HepG2 (cell line): Measurements from ENCODE around the gene GBA2. TPM values are rescaled to one million over a fixed set of nuclear protein-coding genes. Genes with fewer than 3 reads are reported as not detected.

Source experiments
- ATAC-seq: fragments of 200-7000 bp; cut with Tn5 transposase; 3 replicates; pipeline ENCODE4 v1.9.1; 2020; ENCODE audit warnings: mild to moderate bottlenecking, moderate library complexity
- BruUV-seq: library from RNA; stranded (reverse); fragments of 400-500 nt; replicated peaks from 2 replicates; lab custom pipeline; 2021; lab: Mats Ljungman, UMichigan
- CTCF ChIA-PET: fragments of 300-600 bp; formaldehyde crosslinking; extraction: SDS; loops from one replicate; lab custom pipeline; 2021; ENCODE audit warnings: low total read pairs, inconsistent platforms, low intra/inter-chr PET ratio; lab: Yijun Ruan, JAX
- POLR2A ChIA-PET: fragments of 350-600 bp; sonication (Branson Sonifier 250); formaldehyde crosslinking; loops from one replicate; lab custom pipeline; 2020; ENCODE audit warnings: antibody characterized with exemption, inconsistent platforms; lab: Yijun Ruan, JAX
- DNase-seq: peaks from one replicate; pipeline ENCODE4 v3.0.0-alpha.2; 2015; ENCODE audit warnings: low spot score
- FAIRE-seq: peaks from 3 replicates; lab custom pipeline; 2011; peaks lifted over from hg19 to GRCh38; lab: Jason Lieb, UNC
- H2AFZ ChIP-seq: one replicate; pipeline ENCODE4 v1.6.1; 2011; ENCODE audit warnings: low read length, inconsistent platforms
- H3K27ac ChIP-seq: fragments of 300-600 bp; 3 replicates; pipeline ENCODE4 v1.8.0; 2011; ENCODE audit warnings: mixed run types, mild to moderate bottlenecking, mixed read lengths, low read length, inconsistent platforms; ENCODE audit not compliant: insufficient read depth; ENCODE audit errors: extremely low read length
- H3K27me3 ChIP-seq, 2 experiments: fragments of 200-600 bp in 1 of 2; 2 replicates in 1 of 2; 3 replicates in 1 of 2; pipeline versions ENCODE4 v1.6.0 to v1.8.0; 2011; ENCODE audit warnings: low read length in 2 of 2, mild to moderate bottlenecking in 2 of 2, moderate library complexity in 2 of 2, inconsistent platforms in 1 of 2; ENCODE audit not compliant: insufficient read depth in 2 of 2, control insufficient read depth in 1 of 2
- H3K36me3 ChIP-seq, 2 experiments: fragments of 200-600 bp in 1 of 2; replicated peaks in 1 of 2; 2 replicates in 1 of 2; 3 replicates in 1 of 2; pipeline versions ENCODE4 v1.5.1 to v1.8.0; 2011; ENCODE audit warnings: low read length in 2 of 2, inconsistent platforms in 1 of 2; ENCODE audit not compliant: insufficient read depth in 2 of 2, control insufficient read depth in 1 of 2
- H3K4me1 ChIP-seq: 2 replicates; pipeline ENCODE4 v1.5.1; 2012; ENCODE audit warnings: low read length, inconsistent platforms; ENCODE audit not compliant: insufficient read depth
- H3K4me2 ChIP-seq: 2 replicates; pipeline ENCODE4 v1.6.0; 2011; ENCODE audit warnings: low read depth, low read length, inconsistent platforms
- H3K4me3 ChIP-seq, 3 experiments: fragments of 200-600 bp in 1 of 3; sonication (generic), shearing (Covaris generic) in 1 of 3; replicated peaks in 1 of 3; 2 replicates each; pipeline ENCODE4 v1.5.1; 2011 to 2016; ENCODE audit warnings: low read length in 3 of 3, inconsistent platforms in 2 of 3, low read depth in 2 of 3, mild to moderate bottlenecking in 2 of 3, control low read depth in 1 of 3, mixed read lengths in 1 of 3; ENCODE audit not compliant: insufficient read depth in 1 of 3
- H3K79me2 ChIP-seq: one replicate; pipeline ENCODE4 v1.6.1; 2011; ENCODE audit warnings: low read length, inconsistent platforms; ENCODE audit not compliant: insufficient read depth
- H3K9ac ChIP-seq: 2 replicates; pipeline ENCODE4 v1.6.0; 2011; ENCODE audit warnings: mild to moderate bottlenecking, low read depth, low read length, inconsistent platforms; ENCODE audit not compliant: insufficient read depth
- H3K9me3 ChIP-seq: 2 replicates; pipeline ENCODE4 v1.5.1; 2012; ENCODE audit warnings: mild to moderate bottlenecking, low read length
- H4K20me1 ChIP-seq: 2 replicates; pipeline ENCODE4 v1.6.0; 2011; ENCODE audit warnings: inconsistent platforms, mild to moderate bottlenecking, low read length, moderate library complexity; ENCODE audit not compliant: insufficient read depth
- HMG20B ChIP-seq: conservative IDR thresholded peaks from 2 replicates; pipeline ENCODE4 v1.6.1; 2016; ENCODE audit warnings: missing genetic modification reagents, missing compliant biosample characterization
- KAT2B ChIP-seq: fragments of 150-350 bp; IDR thresholded peaks from 2 replicates; pipeline ENCODE4 v1.6.1; 2014; ENCODE audit warnings: low read depth, low read length, borderline replicate concordance
- NR1H2 ChIP-seq: sonication (generic); formaldehyde crosslinking; IDR thresholded peaks from 2 replicates; pipeline ENCODE4 v1.8.1; 2022; ENCODE audit warnings: low read depth, missing genetic modification reagents, borderline replicate concordance
- RBM22 ChIP-seq: fragments of 200-400 bp; formaldehyde crosslinking; optimal IDR thresholded peaks from 2 replicates; pipeline ENCODE3; 2017; ENCODE audit warnings: mild to moderate bottlenecking, low read length, moderate library complexity
- RFX5 ChIP-seq: IDR thresholded peaks from 2 replicates; pipeline ENCODE4 v1.6.1; 2011; ENCODE audit warnings: low read depth, low read length, improper control_type of control experiment
- SP2 ChIP-seq: sonication (generic); formaldehyde crosslinking; IDR thresholded peaks from 2 replicates; pipeline ENCODE4 v1.5.1; 2020; ENCODE audit warnings: mild to moderate bottlenecking, missing genetic modification reagents
- SUZ12 ChIP-seq: fragments of 150-350 bp; IDR thresholded peaks from 2 replicates; pipeline ENCODE4 v1.6.1; 2014; ENCODE audit warnings: low read depth, low read length
- U2AF1 ChIP-seq: fragments of 200-400 bp; formaldehyde crosslinking; optimal IDR thresholded peaks from 2 replicates; pipeline ENCODE3; 2017; ENCODE audit warnings: mild to moderate bottlenecking, low read depth, low read length
- ZBTB40 ChIP-seq, 2 experiments: fragments of 450-650 bp in 1 of 2; sonication (generic) in 1 of 2; formaldehyde crosslinking in 1 of 2; IDR thresholded peaks; 2 replicates each; pipeline versions ENCODE4 v1.6.1 to v1.8.0; 2016 to 2022; ENCODE audit warnings: antibody characterized with exemption in 1 of 2, mild to moderate bottlenecking in 1 of 2, missing genetic modification reagents in 1 of 2
- ZMYM4 ChIP-seq: sonication (generic); formaldehyde crosslinking; IDR thresholded peaks from 2 replicates; pipeline ENCODE4 v1.8.1; 2023; ENCODE audit warnings: mild to moderate bottlenecking, missing genetic modification reagents
- ZNF326 ChIP-seq: sonication (generic); formaldehyde crosslinking; IDR thresholded peaks from 2 replicates; pipeline ENCODE4 v1.4.0; 2020; ENCODE audit warnings: missing genetic modification reagents, borderline replicate concordance
- ZNF670 ChIP-seq: sonication (generic); formaldehyde crosslinking; IDR thresholded peaks from 2 replicates; pipeline ENCODE4 v1.8.0; 2022; ENCODE audit warnings: mild to moderate bottlenecking, missing genetic modification reagents, borderline replicate concordance
- ZNF678 ChIP-seq: sonication (generic); formaldehyde crosslinking; IDR thresholded peaks from 2 replicates; pipeline ENCODE4 v1.4.0; 2020; ENCODE audit warnings: mild to moderate bottlenecking, missing genetic modification reagents
- WGBS: methylation state at CpG from one replicate; pipeline ENCODE4 v1.1.6; 2017; ENCODE audit warnings: low lambda C conversion rate; 5-methylcytosine and 5-hydroxymethylcytosine counted together
- in situ Hi-C: cut with HindIII; loops from 2 replicates; pipeline ENCODE4 v1.10.0; 2017; ENCODE audit warnings: low pct_unique_long_range_greater_than_20kb; ENCODE audit not compliant: extremely low pct_ligation_motif_present
- intact Hi-C: fragments of 100-400 bp; cut with micrococcal nuclease; formaldehyde crosslinking; loops from one replicate; pipeline ENCODE4 v1.10.0; 2022; ENCODE audit not compliant: unreplicated experiment
- polyA plus RNA-seq, 8 experiments: library from polyadenylated mRNA; depleted of rRNA in 3 of 8; stranded (reverse) in 7 of 8; unstranded in 1 of 8; fragments of >200 nt; fragmentation: Illumina TruSeq in 4 of 8; extraction: Trizol in 4 of 8; gene quantifications; 2 replicates each; pipeline versions ENCODE4 v1.2.1 to v1.2.3, GENCODE V29; 2011 to 2016; ENCODE audit warnings: low read depth in 4 of 8, missing spikeins in 1 of 8, mixed read lengths in 1 of 8; ENCODE audit not compliant: insufficient read depth in 1 of 8
- total RNA-seq, 5 experiments: library from RNA; depleted of rRNA; stranded (reverse); fragments of >200 nt; fragmentation: Illumina TruSeq; extraction: Trizol; gene quantifications; 2 replicates each; pipeline ENCODE4 v1.2.3, GENCODE V29; 2016; ENCODE audit warnings: low read depth in 1 of 5
- TF ChIP-seq, protein P1 (sequence below), 2 experiments: fragments of 450-650 bp in 1 of 2; sonication (generic) in 1 of 2; formaldehyde crosslinking; IDR thresholded peaks; 2 replicates each; pipeline versions ENCODE4 v1.5.0 to v1.8.0; 2020 to 2022; ENCODE audit warnings: mild to moderate bottlenecking in 1 of 2, missing genetic modification reagents in 1 of 2

GBA2 gene
- total and polyA plus RNA-seq, 2 of the 13 experiments (the other 11 are each of a cell fraction or from before 2014, with no cell fraction given) = 37.5 to 86.1 TPM

DNA sequence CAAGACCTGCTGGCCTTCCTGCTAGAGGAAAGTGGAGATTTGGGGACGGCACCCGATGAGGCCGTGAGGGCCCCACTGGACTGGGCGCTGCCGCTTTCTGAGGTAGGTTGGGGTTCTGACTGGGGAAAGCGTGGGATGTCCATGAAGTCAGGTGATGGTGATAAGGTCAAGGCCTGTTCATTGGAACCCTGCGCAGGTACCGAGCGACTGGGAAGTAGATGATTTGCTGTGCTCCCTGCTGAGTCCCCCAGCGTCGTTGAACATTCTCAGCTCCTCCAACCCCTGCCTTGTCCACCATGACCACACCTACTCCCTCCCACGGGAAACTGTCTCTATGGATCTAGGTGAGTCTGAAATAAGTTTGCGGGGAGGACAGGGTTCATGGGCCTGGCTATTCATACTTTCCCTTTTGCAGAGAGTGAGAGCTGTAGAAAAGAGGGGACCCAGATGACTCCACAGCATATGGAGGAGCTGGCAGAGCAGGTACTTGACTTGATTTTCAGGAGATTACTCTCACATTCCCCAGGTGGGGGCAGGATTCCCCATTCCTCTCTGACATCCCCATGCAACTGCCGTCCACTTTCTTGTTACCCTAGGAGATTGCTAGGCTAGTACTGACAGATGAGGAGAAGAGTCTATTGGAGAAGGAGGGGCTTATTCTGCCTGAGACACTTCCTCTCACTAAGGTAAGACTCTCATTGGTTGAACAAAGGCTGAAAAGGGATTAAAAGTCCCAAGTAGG is 16.1 kb downstream of the GBA2 start:
- ATAC-seq (peak; percentile 26), DNase-seq (peak; percentile 60), FAIRE-seq (peak; percentile 8)
- BruUV-seq = TSS peak; percentile 77
- Histone ChIP-seq H3K79me2 (peaks cover 49% of the 10 kb centered on the region), H2AFZ (no peak overlapping the region), H3K27ac (peak overlapping the region; percentile 95), H4K20me1 (peaks cover 30% of the 10 kb centered on the region), H3K4me1 (peaks cover 46% of the 10 kb centered on the region), H3K4me2 (peak overlapping the region; percentile 98), H3K4me3 (peak overlapping the region; percentile 92 to 98 (median 92)), H3K27me3 (no peaks in the 10 kb centered on the region; a peak in 1 of 5 replicates), H3K36me3 (peaks cover 16 to 39% of the 10 kb centered on the region in 2 experiments), H3K9ac (peak overlapping the region; percentile 86), H3K9me3 (no peaks in the 10 kb centered on the region)
- ChIA-PET CTCF (no interaction called here), POLR2A (interaction anchor here (1.0 to 4.1 kb wide), 16 partner anchors 8 to 244 kb away, joined by 3 to 102 read pairs (median 12); partner anchors contain the start of genes ARHGEF39, CCDC107, GBA2 and HINT2)
- WGBS = 2% methylated on average over 6 of the region's 14 CpGs
- intact Hi-C loops = loop anchor here (1.0 to 10.0 kb wide), 5 partner anchors 16 to 238 kb away; partner anchors contain the start of genes CCDC107, FAM221B, GBA2 and RGP1
- in situ Hi-C loops = no loop called here
- 0 out of 2 replicates have a peak, but pooled peaks have one; percentile 45 for TF ChIP-seq ZNF678 (CRISPR knock-in tag)
- no peak for TF ChIP-seq ZNF670 (CRISPR knock-in tag)
- no peak for TF ChIP-seq SUZ12
- TF ChIP-seq, protein P1, sequence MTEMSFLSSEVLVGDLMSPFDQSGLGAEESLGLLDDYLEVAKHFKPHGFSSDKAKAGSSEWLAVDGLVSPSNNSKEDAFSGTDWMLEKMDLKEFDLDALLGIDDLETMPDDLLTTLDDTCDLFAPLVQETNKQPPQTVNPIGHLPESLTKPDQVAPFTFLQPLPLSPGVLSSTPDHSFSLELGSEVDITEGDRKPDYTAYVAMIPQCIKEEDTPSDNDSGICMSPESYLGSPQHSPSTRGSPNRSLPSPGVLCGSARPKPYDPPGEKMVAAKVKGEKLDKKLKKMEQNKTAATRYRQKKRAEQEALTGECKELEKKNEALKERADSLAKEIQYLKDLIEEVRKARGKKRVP (CRISPR knock-in tag; IDR thresholded peaks at IDR 0.05) = no peak
- TF ChIP-seq RFX5 = no peak
- no peak for TF ChIP-seq SP2 (CRISPR knock-in tag)
- peak; percentile 18 for TF ChIP-seq RBM22
- TF ChIP-seq ZBTB40 (IDR thresholded peaks at IDR 0.05) = no peak
- 0 out of 2 replicates have a peak, but pooled peaks have one; percentile 10 for TF ChIP-seq ZBTB40 (CRISPR knock-in tag; IDR thresholded peaks at IDR 0.05)
- TF ChIP-seq ZNF326 (CRISPR knock-in tag) = no peak
- no peak for TF ChIP-seq KAT2B
- no peak for TF ChIP-seq ZMYM4 (CRISPR knock-in tag)
- no peak for TF ChIP-seq HMG20B (CRISPR knock-in tag)
- TF ChIP-seq U2AF1 = no peak
- TF ChIP-seq NR1H2 (CRISPR knock-in tag) = no peak
